K562 (cell line): Measurements from ENCODE around the gene ATP6V0C. TPM values are rescaled to one million over a fixed set of nuclear protein-coding genes. Genes with fewer than 3 reads are reported as not detected.

ENCODE experiments used
- CEBPG ChIP-seq, 3 experiments: fragments of 200-800 bp in 1 of 3; sonication (Bioruptor generic) in 1 of 3; sonication (generic) in 1 of 3; formaldehyde crosslinking in 1 of 3; IDR thresholded peaks in 2 of 3; conservative IDR thresholded peaks in 1 of 3; 2 replicates each; pipeline versions ENCODE4 v1.6.1 to v1.8.0; 2016 to 2022; ENCODE audit warnings: missing compliant biosample characterization in 2 of 3, missing genetic modification characterization in 2 of 3, mild to moderate bottlenecking in 1 of 3, missing genetic modification reagents in 1 of 3
- HNRNPK ChIP-seq: fragments of 200-400 bp; formaldehyde crosslinking; IDR thresholded peaks from one replicate; pipeline ENCODE4 v1.6.1; 2018; ENCODE audit warnings: mild to moderate bottlenecking, low read depth, low read length; ENCODE audit not compliant: poor library complexity, severe bottlenecking
- MEIS2 ChIP-seq: fragments of 450-650 bp; IDR thresholded peaks from 2 replicates; pipeline ENCODE4 v1.6.1; 2014; ENCODE audit warnings: mild to moderate bottlenecking; ENCODE audit not compliant: partially characterized antibody
- ZBED1 ChIP-seq: IDR thresholded peaks from 2 replicates; pipeline ENCODE4 v1.6.1; 2014
- polyA plus RNA-seq, 8 experiments: library from polyadenylated mRNA; depleted of rRNA in 4 of 8; stranded (reverse) in 5 of 8; unstranded in 3 of 8; fragments of >200 nt; fragmentation: Nextera tagmentation in 2 of 8; fragmentation: Illumina TruSeq in 1 of 8; extraction: Ambion mirVana in 2 of 8; extraction: Trizol in 1 of 8; gene quantifications; 2 replicates each; pipeline versions ENCODE4 v1.2.1 to v1.2.3, GENCODE V29; 2011 to 2014; ENCODE audit warnings: inconsistent platforms in 1 of 8, missing spikeins in 1 of 8
- total RNA-seq, 7 experiments: library from RNA; depleted of rRNA in 6 of 7; stranded (reverse); fragments of >200 nt in 6 of 7; fragmentation: Illumina TruSeq in 2 of 7; extraction: Trizol in 2 of 7; gene quantifications; 2 replicates each; pipeline versions ENCODE4 v1.2.1 to v1.2.3, GENCODE V29; 2011 to 2021; ENCODE audit warnings: low replicate concordance in 1 of 7
- TF ChIP-seq, protein P1 (sequence below): fragments of 250-450 bp; sonication (Bioruptor Pico); IDR thresholded peaks from 2 replicates; pipeline ENCODE4 v1.5.0; 2021
- TF ChIP-seq, protein P2 (sequence below): sonication (generic); formaldehyde crosslinking; IDR thresholded peaks from 2 replicates; pipeline ENCODE4 v1.8.0; 2022; ENCODE audit warnings: mild to moderate bottlenecking, missing genetic modification reagents
- TF ChIP-seq, protein P3 (sequence below), 2 experiments: fragments of 450-650 bp; IDR thresholded peaks; 2 replicates each; pipeline ENCODE4 v1.6.1; 2016
- TF ChIP-seq, protein P4 (sequence below): fragments of 250-450 bp; sonication (Bioruptor Pico); IDR thresholded peaks from 2 replicates; pipeline ENCODE4 v1.5.1; 2021; ENCODE audit warnings: mild to moderate bottlenecking
- TF ChIP-seq, protein P5 (sequence below): fragments of 450-650 bp; IDR thresholded peaks from 2 replicates; pipeline ENCODE4 v1.6.1; 2016; ENCODE audit warnings: antibody characterized with exemption

ATP6V0C gene
- total and polyA plus RNA-seq, 9 of the 15 experiments (the other 6 are each of a cell fraction or from before 2014, with no cell fraction given) = 2.9 to 228 (median 22.7) TPM

DNA sequence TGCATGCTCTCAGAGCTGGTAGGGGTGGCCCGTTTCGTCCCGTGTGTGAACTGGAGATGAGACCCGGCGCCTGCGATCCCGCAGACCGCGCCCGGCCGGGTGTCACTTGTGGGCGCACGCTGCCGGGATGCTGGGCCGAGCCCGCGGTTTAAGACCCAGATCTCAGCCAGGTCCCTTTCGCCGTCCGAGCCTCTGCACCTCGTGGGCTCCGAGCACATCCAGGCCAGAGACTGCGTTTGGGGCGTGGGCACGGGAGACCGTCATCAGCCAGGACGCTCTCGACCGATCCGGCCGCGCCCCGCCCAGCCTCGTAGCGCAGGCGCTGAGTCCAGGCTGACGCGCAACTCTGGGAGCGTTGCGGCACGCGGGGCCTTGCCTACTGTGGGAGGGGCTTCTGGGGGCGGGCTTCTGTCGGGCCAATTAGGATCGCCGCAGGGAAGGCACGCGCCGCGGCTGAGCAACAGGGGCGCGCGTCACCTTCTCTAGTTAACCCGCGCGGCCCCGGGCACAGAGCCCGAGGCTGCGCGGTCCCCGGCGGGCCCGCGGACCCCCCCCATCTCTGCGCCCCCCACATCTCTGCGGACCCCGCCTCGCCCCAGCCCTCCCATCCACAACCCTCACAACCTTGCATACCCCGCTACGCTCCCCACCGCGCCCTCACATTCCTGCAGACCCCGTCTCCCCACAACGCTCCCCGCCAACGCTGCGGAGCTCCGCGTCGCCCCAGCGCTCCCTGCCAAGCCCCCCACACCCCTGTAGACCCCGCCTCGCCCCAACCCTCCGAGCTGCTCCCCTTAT is 18.1 kb downstream of the ATP6V0C start (continued):
- TF ChIP-seq, protein P1, sequence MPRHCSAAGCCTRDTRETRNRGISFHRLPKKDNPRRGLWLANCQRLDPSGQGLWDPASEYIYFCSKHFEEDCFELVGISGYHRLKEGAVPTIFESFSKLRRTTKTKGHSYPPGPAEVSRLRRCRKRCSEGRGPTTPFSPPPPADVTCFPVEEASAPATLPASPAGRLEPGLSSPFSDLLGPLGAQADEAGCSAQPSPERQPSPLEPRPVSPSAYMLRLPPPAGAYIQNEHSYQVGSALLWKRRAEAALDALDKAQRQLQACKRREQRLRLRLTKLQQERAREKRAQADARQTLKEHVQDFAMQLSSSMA (CRISPR knock-in tag) = 0 out of 2 replicates have a peak, but pooled peaks have one; percentile 3
- TF ChIP-seq, protein P2, sequence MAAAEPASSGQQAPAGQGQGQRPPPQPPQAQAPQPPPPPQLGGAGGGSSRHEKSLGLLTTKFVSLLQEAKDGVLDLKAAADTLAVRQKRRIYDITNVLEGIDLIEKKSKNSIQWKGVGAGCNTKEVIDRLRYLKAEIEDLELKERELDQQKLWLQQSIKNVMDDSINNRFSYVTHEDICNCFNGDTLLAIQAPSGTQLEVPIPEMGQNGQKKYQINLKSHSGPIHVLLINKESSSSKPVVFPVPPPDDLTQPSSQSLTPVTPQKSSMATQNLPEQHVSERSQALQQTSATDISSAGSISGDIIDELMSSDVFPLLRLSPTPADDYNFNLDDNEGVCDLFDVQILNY (CRISPR knock-in tag) = no peak
- peak; percentile 62 for TF ChIP-seq HNRNPK
- peak; percentile 74 for TF ChIP-seq CEBPG (CRISPR knock-in tag; IDR thresholded peaks at IDR 0.05)
- TF ChIP-seq CEBPG (tag; conservative IDR thresholded peaks at IDR 0.05 in 1 of 2, IDR thresholded peaks at IDR 0.05 in 1 of 2) = peak in 1 of 2 experiments; percentile 40; a peak in 1 of 4 replicates
- TF ChIP-seq, protein P3, sequence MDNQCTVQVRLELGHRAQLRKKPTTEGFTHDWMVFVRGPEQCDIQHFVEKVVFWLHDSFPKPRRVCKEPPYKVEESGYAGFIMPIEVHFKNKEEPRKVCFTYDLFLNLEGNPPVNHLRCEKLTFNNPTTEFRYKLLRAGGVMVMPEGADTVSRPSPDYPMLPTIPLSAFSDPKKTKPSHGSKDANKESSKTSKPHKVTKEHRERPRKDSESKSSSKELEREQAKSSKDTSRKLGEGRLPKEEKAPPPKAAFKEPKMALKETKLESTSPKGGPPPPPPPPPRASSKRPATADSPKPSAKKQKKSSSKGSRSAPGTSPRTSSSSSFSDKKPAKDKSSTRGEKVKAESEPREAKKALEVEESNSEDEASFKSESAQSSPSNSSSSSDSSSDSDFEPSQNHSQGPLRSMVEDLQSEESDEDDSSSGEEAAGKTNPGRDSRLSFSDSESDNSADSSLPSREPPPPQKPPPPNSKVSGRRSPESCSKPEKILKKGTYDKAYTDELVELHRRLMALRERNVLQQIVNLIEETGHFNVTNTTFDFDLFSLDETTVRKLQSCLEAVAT (IDR thresholded peaks at IDR 0.05) = peak in 1 of 2 experiments; percentile 35; a peak in 1 of 4 replicates
- peak; percentile 76 for TF ChIP-seq ZBED1
- TF ChIP-seq MEIS2 = peak; percentile 84
- TF ChIP-seq, protein P4, sequence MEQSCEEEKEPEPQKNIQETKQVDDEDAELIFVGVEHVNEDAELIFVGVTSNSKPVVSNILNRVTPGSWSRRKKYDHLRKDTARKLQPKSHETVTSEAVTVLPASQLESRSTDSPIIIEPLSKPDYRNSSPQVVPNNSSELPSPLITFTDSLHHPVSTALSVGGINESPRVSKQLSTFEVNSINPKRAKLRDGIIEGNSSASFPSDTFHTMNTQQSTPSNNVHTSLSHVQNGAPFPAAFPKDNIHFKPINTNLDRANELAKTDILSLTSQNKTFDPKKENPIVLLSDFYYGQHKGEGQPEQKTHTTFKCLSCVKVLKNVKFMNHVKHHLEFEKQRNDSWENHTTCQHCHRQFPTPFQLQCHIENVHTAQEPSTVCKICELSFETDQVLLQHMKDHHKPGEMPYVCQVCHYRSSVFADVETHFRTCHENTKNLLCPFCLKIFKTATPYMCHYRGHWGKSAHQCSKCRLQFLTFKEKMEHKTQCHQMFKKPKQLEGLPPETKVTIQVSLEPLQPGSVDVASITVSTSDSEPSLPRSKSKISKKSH = no peak
- TF ChIP-seq, protein P5, sequence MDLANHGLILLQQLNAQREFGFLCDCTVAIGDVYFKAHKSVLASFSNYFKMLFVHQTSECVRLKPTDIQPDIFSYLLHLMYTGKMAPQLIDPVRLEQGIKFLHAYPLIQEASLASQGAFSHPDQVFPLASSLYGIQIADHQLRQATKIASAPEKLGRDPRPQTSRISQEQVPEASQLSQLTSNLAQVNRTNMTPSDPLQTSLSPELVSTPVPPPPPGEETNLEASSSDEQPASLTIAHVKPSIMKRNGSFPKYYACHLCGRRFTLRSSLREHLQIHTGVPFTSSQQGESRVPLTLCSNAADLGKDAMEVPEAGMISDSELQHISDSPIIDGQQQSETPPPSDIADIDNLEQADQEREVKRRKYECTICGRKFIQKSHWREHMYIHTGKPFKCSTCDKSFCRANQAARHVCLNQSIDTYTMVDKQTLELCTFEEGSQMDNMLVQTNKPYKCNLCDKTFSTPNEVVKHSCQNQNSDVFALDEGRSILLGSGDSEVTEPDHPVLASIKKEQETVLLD = peak; percentile 60; the same call in 1 of the 2 replicates
